T1000 (cell line): Measurements from ENCODE around the gene MOV10L1.

Source experiments
- DNase-seq: peaks from one replicate; lab custom pipeline; 2025; ENCODE audit warnings: mixed read lengths; lab: John Stamatoyannopoulos, UW

Gene MOV10L1

DNA sequence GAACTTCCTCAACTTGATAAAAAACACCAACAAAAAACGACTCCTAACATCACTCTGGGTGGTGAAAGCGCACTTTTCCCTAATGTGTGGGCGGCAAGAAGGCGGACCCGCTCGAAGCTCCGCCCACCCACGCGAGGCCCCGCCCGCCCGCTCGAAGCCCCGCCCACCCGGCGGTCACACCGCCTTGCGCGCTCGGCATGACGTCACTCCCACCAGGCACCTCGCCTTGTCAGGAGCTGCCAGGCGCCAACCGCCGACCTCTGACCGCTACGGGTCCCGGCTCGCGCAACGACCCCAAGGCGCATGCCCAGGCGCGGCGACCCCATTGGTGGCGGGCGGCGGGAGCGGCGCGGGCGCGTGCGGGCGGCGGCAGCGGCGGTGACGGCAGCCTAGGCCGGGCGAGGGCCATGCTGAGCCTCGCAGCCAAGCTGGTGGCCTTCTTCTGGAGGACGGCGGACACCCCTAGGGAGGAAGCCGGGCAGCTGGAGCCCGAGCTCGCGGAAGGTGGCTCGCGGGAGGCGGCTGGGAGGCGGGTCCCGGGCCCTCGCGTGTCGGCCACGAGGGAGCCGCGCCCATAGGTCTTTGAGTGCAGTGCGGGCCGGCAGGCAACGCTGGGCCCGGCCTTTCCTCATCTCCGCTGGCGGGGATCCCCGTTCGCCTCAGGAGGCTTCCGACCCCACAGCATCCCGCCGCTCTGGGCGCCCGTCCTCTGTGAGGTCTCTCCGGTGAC is at the start of gene MOV10L1:
TSS of gene MOV10L1 (plus strand) at position 325 of the 730 bp plus-strand sequence. CDS start at position 408, 83 bp downstream.
- no peak for DNase-seq

DNA sequence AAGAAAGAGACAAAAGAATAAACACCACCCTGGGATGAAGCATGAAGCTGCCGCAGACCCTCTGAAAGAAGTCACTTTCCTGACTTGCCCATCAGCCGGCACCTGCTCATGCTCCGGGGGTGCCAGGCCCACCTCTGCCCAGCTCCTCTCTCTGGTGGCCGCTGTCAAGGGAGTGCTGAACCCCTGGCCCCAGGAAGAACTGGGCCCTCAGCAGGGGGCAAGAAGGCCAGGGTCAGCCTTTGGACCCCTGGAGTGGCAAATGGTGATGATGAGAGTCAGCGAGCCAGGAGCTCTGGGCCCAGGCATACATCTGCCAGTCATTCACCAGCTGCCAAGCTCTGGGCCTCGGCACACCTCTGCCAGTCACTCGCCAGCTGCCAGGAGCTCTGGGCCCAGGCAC is 49.1 kb upstream of the MOV10L1 start:
- no peak for DNase-seq

DNA sequence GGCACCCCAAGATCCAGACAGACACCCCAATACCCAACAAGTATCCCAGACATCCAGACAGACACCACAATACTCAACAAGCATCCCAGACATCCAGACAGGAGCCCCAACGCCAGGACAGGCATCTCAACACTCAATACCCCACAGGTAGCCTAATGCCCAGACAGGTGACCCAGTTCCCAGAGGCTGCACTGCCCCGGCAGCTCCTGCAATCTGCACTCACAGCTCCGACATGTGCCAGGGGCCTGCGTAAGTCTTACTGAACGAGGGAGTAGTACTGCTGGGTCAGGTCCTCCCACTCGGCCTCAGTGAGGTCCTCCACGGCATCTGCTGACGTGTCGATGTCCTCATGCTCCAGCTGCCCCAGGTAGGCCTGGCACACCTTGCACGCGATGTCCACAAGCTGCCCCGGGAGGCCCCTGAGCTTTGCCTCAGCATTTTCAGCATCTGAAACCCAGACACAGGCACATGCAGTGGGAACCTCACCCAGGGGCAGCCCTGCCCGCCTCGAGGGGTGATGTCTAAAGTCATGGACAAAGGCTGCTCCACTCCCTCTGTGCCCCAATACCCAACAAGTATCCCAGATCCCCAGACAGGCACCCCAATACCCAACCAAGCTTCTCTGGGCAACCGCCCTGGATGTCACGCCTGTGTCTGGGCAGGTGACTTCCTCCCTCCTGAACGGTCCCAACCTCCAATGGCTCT is 48.3 kb upstream of the MOV10L1 start:
- DNase-seq, result no peak

DNA sequence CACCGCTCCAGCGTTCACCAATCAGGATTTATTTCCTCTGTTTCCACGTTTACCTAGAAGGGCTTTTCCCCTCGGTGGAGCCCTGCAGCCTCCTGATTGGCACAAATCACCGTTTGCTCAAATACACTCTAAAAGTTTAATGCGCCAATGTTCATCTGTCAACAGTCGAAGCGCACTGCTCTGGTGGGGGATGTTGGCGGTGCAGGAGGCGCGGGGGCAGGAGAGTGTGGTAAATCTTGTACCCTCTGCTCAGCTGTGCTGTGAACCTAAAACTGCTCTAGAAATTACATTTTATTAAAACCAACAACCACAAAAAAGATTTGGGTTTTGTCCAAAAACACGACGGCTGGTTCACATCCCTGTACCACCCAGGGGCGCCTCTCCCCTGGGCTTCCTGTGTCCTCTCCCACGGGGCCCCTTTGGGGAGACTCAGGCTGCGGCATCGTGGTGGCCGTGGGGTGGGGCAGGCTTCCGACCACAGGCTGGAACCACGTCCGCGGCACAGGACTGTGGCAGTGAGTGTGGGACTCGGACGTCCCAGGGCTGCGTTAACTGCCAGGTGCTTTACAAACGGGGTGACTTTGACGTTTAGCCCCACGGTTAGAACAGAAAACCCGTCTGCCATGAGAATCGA is 45.2 kb upstream of the MOV10L1 start:
- DNase-seq, result no peak

DNA sequence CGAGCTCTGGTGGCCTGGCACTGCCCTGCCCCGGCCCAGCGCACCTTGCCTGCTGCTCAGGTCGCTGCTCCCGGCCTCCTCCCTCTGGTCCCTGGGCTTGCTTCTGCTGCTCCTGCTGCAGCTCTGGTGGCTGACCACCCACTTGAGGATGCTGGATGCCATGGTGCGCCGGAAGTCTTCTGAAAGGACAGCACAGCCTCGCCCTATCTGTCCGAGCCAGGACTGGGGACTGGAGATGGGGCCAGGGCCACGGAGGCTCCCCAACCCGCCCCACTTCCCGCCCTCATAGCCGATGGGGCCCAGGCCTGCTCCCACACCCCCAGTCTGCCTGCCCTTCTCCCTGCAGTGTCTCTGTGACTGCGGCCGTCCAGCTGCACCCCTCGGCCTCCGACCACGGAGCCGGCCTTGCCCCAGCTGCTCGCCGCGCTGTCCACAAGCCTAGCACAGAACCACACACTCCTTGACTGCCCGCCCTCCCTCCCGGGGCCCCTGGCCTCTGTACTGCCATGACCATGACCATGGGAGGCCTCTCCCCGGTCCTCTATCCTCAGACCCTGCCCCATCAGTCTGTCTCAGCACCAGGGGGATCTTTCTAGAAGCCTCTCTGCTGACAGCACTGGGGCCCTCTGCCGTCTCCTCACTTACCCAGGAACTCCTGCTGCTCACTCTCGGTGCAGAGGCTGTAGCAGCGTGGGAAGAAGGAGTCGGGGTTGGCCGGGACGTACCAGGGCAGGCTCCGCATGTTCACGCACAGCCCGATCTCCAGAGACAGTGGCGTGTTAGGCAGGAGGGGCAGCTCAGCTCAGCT is 44.4 kb upstream of the MOV10L1 start:
- DNase-seq, result no peak

DNA sequence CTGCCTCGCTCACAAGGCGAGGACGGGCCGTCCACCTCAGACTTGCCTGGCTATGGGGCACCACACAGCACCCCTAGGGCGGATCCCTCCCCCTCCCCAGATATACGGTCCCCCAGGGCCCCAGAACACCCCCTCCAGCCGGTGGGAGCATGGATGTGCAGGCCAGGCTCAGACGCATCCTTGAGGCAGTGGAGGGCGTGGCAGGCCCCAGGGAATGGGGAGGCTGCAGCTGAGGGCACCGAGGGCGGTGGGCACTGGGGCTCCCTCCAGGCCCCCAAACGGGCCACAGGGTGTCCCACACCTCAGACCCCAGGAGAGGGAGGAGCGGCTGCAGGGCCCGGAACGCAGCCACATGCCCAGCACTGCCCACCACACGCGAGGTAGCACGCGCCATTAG is 43.8 kb upstream of the MOV10L1 start:
- DNase-seq, result no peak

DNA sequence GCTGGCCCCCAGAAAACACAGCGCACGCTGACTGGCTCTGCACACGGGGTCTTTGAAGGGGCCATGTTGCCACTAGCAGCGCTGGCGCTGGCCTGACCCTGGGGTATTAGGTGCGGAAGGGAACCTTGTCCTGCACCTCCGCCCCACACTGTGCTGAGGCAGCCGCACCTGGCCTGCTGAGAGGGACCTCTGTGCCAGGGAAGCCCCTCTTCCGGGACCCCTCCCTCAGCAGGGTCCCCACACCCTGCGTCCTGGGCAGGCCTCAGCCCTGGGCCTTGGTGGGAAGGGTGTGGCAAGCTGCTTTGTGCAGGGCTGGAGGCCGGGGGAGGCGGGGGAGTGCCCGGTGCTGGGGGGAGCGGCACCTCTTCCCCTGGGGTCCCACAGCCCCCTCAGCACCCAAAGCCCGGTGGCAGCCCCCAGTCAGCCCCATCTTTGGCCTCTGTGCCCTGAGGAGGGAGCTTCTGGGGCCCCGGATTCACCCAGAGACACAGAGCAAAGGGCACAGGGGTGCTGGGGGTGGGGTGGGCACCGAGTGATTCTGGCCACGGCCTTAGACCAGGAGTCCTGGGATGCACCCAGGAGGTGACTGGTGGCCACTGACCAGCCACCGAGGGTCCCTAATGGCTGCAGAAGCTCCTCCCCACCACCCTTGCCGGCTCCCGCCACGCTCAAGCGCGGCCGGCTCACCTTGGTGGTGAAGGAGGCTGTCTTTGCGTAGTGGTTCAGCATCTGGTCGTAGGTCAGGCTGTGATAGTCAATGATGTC is 43.1 kb upstream of the MOV10L1 start:
- DNase-seq, result no peak

DNA sequence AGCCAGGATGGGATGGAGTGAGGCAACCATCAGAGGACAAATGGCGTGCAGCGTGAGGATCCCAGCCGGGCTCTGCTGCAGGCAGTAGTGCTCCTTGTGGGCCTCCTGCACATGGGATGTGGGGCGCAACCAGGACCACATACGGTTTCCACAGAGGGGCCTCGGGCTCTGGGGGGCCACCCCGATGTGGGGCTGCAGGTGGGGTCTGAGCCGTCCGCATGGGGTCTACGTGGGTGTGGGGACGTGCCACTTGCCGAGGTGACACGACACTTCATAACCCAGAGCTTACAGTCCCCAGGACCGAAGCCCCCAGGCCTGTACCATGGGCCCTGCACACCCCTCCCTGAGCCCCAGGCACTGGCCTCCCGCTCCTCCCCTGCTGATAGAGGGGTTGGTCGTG is 42.5 kb upstream of the MOV10L1 start:
- no peak for DNase-seq

DNA sequence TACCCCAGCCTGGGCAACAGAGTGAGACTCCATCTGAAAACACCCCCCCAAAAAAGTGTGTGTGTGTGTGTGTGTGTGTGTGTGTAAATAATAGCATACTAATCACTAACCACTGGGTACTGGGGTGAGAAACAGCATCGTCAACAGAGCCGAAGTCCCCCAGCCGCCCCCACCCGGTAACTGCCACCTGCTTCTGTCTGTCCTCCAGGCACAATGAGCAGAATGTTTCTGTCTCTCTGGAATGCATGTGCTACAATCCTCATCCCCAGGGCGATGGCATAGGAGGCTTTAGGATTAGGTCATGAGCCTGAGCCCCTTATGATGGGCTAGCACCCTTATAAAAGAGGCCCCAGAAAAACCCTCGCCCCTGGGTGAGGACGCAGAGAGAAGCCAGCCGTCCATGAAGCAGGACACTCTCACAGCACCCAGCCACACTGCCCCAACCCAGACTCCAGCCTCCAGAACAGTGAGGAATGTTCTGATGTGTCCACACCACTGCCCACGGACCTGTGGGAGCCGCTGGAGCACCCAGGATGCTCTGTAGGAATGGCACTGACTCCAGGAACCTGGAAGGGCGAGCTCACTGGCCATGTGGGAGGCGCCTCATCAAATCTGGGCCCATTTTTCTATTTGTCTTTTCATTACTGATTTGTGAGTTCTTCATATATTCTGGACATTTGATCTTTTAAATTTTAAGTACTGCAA is 41.6 kb upstream of the MOV10L1 start:
- no peak for DNase-seq

DNA sequence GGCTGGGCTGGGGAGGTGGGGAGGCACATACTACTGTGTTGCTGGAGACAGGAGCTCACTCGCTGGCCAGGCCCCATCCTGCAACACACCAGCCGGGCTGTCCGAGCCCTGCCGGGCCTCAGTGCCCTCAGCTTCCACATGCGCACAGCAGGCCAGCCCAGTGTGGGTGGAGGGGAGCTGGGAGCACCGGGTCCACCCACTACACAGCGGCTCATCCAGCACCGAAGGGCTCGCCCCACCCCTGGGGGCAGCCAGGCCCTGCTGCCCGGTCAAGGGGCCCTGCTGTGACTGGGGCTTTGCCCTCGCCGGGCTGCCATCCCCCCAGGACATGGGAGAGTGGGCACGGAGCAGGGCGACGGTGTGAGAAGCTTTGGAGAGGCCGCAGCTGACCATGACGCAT is 41.0 kb upstream of the MOV10L1 start:
- DNase-seq, result no peak

DNA sequence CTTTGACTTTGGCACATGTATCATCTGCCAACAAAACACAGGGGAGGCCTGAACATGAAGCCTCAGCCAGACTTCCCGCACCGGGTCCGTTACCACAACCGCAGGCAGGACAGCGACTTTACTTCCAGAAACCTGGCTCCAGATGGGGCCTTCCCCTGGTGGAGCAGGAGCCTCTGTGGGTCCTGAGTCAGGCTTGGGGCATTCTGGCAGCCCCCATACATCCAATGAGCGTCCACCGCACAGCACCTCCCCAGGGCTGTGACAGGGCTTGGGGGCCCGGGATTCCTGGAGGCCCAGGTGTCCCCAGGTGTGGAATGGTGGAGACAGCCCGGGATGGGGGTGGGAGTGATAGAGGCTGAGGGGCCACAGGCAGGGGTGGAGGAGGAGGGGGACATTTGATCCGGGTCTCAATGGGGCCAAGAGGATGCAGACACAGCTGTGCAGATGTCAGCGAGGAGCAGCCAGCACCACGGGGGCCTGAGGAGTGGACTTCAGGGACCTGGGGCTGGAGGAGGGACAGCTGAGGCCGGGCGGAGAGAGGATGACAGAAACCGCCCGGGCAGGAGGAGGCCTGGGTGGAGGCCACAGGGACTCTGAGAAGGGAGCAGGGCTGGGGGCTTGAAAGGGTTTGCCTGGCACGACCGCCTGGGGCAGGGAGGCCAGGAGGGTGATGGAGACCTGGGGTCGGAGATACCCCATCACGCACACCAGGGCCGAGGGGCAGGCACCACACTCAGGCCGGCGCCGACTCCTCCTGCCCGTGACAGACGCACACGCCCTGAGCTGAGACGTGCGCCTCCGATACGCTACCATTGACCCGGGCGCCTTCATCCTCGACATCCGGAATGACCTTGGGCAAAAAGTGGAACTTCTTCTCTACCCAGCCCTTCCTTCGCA is 40.3 kb upstream of the MOV10L1 start:
- DNase-seq, result no peak

DNA sequence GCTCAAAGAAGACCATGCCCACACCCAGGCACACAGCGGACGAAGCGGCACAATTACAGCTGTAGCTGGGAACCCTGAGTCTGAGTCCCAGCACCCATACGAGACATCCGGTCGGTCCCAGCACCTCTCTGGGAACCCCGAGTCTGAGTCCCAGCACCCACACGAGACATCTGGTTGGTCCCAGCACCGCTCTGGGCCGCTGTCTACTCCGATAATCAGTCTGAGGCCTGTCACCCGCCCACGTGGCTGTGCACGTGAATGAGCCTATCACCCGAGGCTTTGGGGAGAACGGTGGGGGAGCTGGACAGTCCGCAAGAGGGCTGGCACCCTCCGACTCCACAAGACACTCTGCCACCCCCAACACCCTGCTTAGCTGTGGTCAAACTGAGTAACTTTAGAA is 37.9 kb upstream of the MOV10L1 start:
- DNase-seq, result no peak

DNA sequence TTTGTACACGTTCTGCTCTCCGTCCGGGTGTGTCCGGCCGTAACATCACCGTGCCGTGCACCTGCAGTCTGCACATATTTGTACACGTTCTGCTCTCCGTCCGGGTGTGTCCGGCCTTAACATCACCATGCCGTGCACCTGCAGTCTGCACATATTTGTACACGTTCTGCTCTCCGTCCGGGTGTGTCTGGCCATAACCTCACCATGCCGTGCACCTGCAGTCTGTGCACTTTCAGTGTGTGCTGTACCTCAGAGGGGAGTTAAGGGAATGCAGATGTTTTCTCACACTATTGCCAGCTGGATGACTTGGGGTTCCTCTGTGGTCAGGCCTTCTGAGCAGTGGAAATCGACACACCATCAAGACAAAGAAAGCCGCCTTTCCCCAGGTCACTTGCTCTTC is 35.9 kb upstream of the MOV10L1 start:
- no peak for DNase-seq

DNA sequence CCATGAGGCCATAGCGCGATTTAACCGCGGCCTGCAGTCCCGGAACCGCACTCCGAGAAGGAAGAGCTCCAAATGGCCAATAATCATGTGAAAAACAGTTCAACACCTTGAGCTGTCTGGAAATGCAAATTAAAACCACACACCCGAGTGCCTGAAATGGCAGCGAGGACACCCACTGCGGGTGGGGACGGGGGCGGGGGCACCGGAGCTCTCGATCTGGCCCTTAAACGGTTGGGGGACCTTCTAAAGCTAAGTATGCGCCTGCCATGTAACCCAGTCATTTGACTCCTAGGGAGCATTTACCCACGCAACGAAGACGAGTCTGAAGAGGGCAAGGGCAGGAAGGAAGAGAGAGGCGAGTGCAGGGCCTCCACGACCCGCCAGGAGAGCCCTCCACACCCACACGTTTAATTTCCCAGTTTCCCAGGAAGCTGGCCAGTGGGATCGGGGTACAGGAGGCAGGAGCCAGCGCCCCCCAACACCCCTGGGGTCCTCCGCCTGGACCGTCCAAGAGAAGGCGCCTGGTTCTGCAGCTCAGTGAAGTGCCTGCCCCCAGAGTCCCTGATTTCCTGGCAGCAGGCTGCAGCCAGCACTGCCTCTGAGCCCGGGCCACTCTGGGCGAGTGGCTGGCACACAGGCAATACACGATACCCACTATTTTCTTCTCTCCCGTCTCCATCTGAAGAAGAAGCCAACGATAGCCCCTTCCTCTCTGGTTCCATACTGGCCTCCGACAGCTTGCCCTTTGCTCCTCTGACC is 33.4 kb upstream of the MOV10L1 start:
- no peak for DNase-seq

DNA sequence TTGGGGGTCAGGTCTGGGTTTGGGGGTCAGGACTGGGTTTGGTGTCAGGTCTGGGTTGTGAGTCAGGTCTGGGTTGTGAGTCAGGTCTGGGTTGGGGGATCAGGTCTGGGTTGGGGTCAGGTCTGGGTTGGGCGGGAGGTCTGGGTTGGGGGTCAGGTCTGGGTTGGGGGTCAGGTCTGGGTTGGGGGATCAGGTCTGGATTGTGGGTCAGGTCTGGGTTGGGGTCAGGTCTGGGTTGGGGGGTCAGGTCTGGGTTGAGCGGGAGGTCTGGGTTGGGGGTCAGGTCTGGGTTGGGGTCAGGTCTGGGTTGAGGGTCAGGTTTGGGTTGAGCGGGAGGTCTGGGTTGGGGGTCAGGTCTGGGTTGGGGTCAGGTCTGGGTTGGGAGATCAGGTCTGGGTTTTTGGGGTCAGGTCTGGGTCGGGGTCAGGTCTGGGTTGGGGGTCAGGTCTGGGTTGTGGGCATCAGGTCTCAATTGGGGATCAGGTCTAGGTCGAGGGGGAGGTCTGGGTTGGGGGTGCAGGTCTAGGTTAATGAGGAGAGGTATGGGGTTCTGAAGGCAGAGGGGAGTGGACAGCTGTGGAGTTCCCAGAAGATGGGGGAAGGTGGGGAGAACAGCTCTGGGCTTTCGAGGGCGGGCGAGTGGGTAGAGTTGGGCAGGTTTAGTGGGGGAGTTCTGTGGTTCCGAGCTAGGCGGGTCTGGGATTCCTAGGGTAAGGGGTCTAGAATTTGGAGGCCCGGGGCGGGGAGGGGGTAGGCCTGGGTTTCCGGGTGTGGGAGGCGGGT is 32.3 kb upstream of the MOV10L1 start:
- DNase-seq, result no peak

DNA sequence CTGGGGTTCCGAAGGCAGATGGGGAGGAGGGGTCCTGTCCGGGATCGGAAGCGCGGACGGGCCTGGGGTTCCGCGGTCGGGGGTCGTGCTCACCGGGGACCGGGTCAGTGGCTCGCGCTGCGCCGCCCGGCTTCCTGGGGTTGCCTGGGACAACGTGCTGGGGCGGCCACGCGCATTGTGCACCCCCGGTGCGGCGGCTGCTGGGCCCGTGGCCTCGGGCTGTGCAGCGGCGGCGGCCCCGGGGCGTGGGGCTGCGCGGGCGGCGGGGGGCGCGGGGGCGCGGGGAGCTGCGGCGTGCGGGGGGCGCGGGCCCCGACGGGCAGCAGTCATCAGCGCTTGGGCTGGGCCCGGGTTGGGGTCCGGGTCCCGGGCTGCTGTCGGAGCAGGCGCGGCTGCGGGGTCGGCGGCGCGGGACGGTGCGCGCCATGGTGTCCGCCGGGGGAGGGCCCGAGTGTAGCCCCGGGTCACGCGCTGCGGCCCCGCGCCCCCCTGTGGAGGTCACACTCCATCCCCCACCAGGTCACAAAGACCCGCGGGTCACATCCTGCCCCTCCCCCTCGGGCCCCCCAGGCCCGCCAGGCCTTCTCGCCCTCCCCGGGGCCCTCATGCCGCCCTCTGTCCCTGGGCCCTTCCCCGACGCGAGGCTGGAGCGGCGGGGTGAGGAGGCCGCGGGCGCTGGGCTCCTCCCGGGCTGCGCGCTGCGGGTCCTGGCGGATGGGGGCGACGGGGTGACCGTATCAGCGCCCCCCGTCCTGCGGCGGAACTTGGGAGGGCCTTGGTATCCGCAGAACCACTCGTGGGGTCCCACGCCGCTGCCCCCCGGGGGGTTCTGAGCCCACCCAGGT is 31.5 kb upstream of the MOV10L1 start, which contains the start of gene TTLL8:
TSS of gene TTLL8 (minus strand) at position 238 of the 845 bp plus-strand sequence.
- DNase-seq, result no peak
